WERI-Rb-1 (cell line): ENCODE data around the gene BCKDHB.
A peak's percentile ranks its signal among the peaks of the same experiment; 100 is the strongest.

Source experiments
- DNase-seq: peaks from one replicate; pipeline ENCODE4 v3.0.0-alpha.2; 2020
- H3K27ac ChIP-seq: fragments of 250-450 bp; sonication (Bioruptor Pico); 2 replicates; pipeline ENCODE4 v1.5.1; 2020; ENCODE audit warnings: mild to moderate bottlenecking, moderate library complexity
- H3K27me3 ChIP-seq: fragments of 250-450 bp; sonication (Bioruptor Pico); 2 replicates; pipeline ENCODE4 v1.5.1; 2021; ENCODE audit warnings: mild to moderate bottlenecking, low read depth, moderate library complexity; ENCODE audit not compliant: insufficient read depth, severe bottlenecking
- H3K36me3 ChIP-seq: fragments of 250-450 bp; sonication (Bioruptor Pico); 2 replicates; pipeline ENCODE4 v1.5.1; 2020; ENCODE audit warnings: mild to moderate bottlenecking, moderate library complexity
- H3K4me3 ChIP-seq: 2 replicates; pipeline ENCODE4 v1.5.1; 2011; ENCODE audit warnings: low read depth, mild to moderate bottlenecking, control low read depth, low read length
- H3K9me3 ChIP-seq: fragments of 250-450 bp; sonication (Bioruptor Pico); 2 replicates; pipeline ENCODE4 v1.5.1; 2021; ENCODE audit warnings: mild to moderate bottlenecking, moderate library complexity; ENCODE audit not compliant: severe bottlenecking
- TF ChIP-seq, protein P1 (sequence below): IDR thresholded peaks from 2 replicates; pipeline ENCODE4 v1.5.1; 2011; ENCODE audit warnings: low read depth, mild to moderate bottlenecking, control low read depth, inconsistent platforms, low read length

The BCKDHB gene

DNA sequence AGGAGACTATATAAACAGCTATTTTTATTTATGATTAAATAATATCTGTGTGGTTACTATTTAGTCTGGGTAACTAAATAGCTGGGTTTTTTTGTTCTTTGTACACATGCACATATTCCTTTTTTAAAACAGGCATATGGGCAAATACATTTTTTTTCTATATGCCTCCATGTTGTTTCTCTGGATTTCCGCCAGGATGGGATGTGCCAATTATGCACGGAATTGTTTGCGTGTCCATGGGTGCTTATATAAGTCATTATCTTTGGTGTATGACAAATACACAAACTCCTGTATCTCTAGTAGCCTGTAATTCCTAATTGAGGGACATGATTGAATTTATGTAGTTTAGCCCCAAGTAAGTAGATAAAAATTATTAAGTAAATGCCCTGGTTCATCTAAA, 226.9 kb downstream of the BCKDHB start:
- H3K27me3 ChIP-seq, result no peaks in the 10 kb centered on the region
- no peaks in the 10 kb centered on the region for H3K9me3 ChIP-seq
- no peak overlapping the region for H3K27ac ChIP-seq
- H3K4me3 ChIP-seq, result no peak overlapping the region
- TF ChIP-seq, protein P1, sequence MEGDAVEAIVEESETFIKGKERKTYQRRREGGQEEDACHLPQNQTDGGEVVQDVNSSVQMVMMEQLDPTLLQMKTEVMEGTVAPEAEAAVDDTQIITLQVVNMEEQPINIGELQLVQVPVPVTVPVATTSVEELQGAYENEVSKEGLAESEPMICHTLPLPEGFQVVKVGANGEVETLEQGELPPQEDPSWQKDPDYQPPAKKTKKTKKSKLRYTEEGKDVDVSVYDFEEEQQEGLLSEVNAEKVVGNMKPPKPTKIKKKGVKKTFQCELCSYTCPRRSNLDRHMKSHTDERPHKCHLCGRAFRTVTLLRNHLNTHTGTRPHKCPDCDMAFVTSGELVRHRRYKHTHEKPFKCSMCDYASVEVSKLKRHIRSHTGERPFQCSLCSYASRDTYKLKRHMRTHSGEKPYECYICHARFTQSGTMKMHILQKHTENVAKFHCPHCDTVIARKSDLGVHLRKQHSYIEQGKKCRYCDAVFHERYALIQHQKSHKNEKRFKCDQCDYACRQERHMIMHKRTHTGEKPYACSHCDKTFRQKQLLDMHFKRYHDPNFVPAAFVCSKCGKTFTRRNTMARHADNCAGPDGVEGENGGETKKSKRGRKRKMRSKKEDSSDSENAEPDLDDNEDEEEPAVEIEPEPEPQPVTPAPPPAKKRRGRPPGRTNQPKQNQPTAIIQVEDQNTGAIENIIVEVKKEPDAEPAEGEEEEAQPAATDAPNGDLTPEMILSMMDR, result no peak
- no peaks in the 10 kb centered on the region for H3K36me3 ChIP-seq
- no peak for DNase-seq

DNA sequence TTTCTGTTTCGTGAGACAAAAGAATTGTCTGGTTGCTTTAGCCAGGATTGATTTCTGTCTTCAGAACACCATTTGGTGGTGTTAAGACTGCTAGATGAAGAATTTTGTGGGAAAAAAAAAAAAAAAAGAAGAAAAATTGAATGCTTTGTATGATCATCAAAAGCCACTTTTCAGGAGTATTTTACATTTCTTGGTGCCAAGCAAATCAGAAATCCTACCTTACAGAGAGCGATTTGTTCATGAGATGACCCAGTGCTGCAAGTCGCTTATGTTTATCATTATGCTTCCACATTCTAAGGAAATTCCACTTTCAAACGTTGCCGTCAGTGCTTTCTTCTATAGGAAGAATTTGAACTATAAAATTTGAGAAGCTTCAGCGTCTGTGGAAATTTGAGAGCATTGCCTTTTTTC, 228.7 kb downstream of the BCKDHB start:
- no peaks in the 10 kb centered on the region for H3K27me3 ChIP-seq
- TF ChIP-seq, protein P1, result no peak
- H3K4me3 ChIP-seq, result no peak overlapping the region
- no peaks in the 10 kb centered on the region for H3K36me3 ChIP-seq
- DNase-seq, result no peak
- H3K9me3 ChIP-seq, result no peaks in the 10 kb centered on the region
- no peak overlapping the region for H3K27ac ChIP-seq

DNA sequence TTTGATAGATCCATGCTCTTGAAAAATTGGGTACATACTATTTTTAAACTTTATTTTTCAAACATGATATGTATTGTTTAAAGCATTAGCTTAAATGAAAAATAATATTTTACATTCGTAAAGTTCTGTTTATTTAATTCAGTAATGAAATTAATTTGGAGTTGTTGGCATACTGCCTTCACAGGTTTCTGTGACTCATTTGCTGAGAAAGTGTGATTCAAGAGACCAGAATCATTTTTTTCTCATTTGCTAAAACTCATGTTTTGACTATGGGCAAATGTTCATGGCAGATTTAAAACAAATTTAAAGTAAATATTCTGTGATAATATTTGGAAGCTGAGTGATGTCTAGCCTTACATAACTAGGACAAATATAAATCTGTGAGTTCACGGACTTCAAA, 230.4 kb downstream of the BCKDHB start:
- Histone ChIP-seq H3K9me3 (no peaks in the 10 kb centered on the region), H3K4me3 (no peak overlapping the region), H3K27ac (no peak overlapping the region), H3K36me3 (no peaks in the 10 kb centered on the region), H3K27me3 (no peaks in the 10 kb centered on the region)
- TF ChIP-seq, protein P1, result no peak
- DNase-seq, result no peak

DNA sequence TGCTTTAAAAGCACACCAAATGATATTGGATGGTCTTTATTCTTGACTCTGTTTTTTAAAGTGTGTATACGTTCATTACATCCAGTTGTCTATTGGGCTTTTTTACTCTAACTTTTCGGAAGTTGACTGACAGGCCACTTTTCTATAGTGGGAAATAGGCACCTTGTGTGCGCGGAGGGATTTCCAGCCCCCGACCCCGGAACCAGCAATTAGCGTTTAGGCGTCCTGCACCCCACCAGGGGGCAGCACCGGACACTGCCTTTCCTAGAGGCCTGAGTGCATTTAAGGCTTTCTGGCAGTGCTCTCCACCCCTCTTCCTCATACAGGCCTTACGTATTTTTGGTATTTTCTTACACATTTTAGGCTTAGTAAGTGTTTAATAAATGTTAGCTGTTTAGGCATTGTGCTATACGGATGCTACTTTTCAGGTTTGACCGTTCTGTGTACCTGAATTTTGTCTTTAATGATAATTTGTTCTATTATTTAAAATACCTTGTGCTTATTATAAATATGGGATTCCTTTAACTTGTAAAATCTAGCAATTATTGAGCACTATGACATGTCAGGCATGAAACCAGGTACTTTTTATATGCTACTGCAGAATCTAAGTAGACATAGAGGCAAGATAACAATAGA, 231.8 kb downstream of the BCKDHB start:
- H3K4me3 ChIP-seq, result no peak overlapping the region
- H3K9me3 ChIP-seq, result no peaks in the 10 kb centered on the region
- peak overlapping the region; percentile 44 for H3K27ac ChIP-seq
- H3K36me3 ChIP-seq, result no peaks in the 10 kb centered on the region
- no peaks in the 10 kb centered on the region for H3K27me3 ChIP-seq
- TF ChIP-seq, protein P1, result peak; percentile 90
- DNase-seq, result peak; percentile 93

DNA sequence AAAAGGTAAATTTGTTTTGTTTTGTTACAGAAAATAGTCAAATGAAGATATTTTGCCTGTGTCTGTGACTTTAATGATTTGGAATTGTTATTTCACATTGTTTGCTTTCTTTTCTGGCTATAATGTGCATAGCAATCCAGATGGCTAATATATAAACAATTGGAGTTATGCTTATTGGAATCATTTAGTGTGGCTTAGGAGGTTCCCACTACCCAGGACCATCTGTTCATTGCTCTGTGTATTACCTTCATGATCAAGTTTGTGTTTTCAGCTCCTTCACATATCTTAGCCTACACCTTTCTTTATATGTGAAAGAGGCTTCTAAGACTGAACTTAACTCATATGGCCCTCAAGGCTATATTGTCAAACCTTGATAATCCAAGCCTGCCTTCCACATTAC, 232.9 kb downstream of the BCKDHB start:
- no peak for DNase-seq
- no peak overlapping the region for H3K4me3 ChIP-seq
- TF ChIP-seq, protein P1, result no peak
- no peaks in the 10 kb centered on the region for H3K36me3 ChIP-seq
- no peaks in the 10 kb centered on the region for H3K9me3 ChIP-seq
- H3K27me3 ChIP-seq, result no peaks in the 10 kb centered on the region
- peak overlapping the region; percentile 44 for H3K27ac ChIP-seq

DNA sequence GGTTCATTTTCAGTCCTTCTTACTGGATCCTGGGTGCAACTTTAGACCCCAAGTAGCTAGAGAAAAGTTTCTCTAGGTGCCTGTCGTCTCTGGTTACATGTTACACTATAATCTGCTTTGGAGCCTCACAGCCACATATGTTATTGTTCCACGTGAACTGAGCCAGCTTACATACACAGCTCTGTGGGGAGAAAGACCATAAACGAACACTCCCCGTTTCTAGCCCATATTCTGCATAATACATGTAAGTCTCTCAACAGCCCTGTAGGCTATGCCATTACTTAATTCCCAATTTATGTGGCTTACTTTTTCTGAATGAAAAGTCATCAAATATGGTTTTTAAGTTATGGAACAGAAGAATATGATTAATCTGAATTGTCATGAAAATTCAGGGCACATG, 233.8 kb downstream of the BCKDHB start:
- H3K27me3 ChIP-seq, result no peaks in the 10 kb centered on the region
- no peaks in the 10 kb centered on the region for H3K36me3 ChIP-seq
- TF ChIP-seq, protein P1, result no peak
- DNase-seq, result peak; percentile 39
- no peaks in the 10 kb centered on the region for H3K9me3 ChIP-seq
- peak overlapping the region; percentile 44 for H3K27ac ChIP-seq
- peak overlapping the region; percentile 3 for H3K4me3 ChIP-seq
